GM13976 (cell line): ENCODE results near the gene CATSPERB.
"Not testable (repeated sequence)": the region's sequence is repeated elsewhere in the genome, so short reads cannot be mapped to it uniquely, and the experiment has no call there.

Experiments
- DNase-seq: peaks from one replicate; pipeline ENCODE4 v3.0.0; 2012; ENCODE audit warnings: low spot score
- CTCF ChIP-seq: IDR thresholded peaks from 2 replicates; pipeline ENCODE4 v1.5.1; 2012; ENCODE audit warnings: borderline replicate concordance, mild to moderate bottlenecking; ENCODE audit not compliant: insufficient read depth; ENCODE audit errors: extremely low read depth, missing control alignments, control extremely low read depth
- in situ Hi-C: fragments of 300-500 bp; cut with MboI; formaldehyde crosslinking; loops from one replicate; pipeline ENCODE4 v1.12.0; 2022; ENCODE audit warnings: low sequenced_read_pairs, mixed read lengths, inconsistent platforms; ENCODE audit not compliant: unreplicated experiment

CATSPERB gene

GRCh38 chr14:91749868-91750267, 18.0 kb upstream of the CATSPERB start:
- TF ChIP-seq CTCF = no peak
- in situ Hi-C loops = no loop called here
- DNase-seq = no peak

- DNase-seq = no peak
- TF ChIP-seq CTCF = no peak
- in situ Hi-C loops = no loop called here
These were observed 16.2 kb upstream of the CATSPERB start for GRCh38 chr14:91748049-91748448.

GRCh38 chr14:91745344-91745743, 13.5 kb upstream of the CATSPERB start:
- TF ChIP-seq CTCF = no peak
- in situ Hi-C loops = no loop called here
- no peak for DNase-seq

- no peak for TF ChIP-seq CTCF
- in situ Hi-C loops = no loop called here
- DNase-seq = no peak
These were observed 12.2 kb upstream of the CATSPERB start for GRCh38 chr14:91744068-91744480.

GRCh38 chr14:91743305-91743653, 11.4 kb upstream of the CATSPERB start:
- no peak for DNase-seq
- no peak for TF ChIP-seq CTCF
- in situ Hi-C loops = no loop called here

- DNase-seq = no peak
- in situ Hi-C loops = no loop called here
- no peak for TF ChIP-seq CTCF
These were observed 10.9 kb upstream of the CATSPERB start for GRCh38 chr14:91742621-91743304.

- in situ Hi-C loops, DNase-seq: not testable (repeated sequence)
These were observed 8.0 kb upstream of the CATSPERB start for GRCh38 chr14:91739867-91740266.
